PC-9 (cell line): ENCODE measurements around the gene G0S2.

ENCODE experiments used
- CTCF ChIP-seq: fragments of 200-600 bp; sonication (generic); conservative IDR thresholded peaks from 2 replicates; pipeline ENCODE4 v1.6.1; 2017; ENCODE audit warnings: mixed run types, antibody characterized with exemption, mild to moderate bottlenecking, moderate library complexity
- EZH2 ChIP-seq: fragments of 200-600 bp; sonication (generic); IDR thresholded peaks from 2 replicates; pipeline ENCODE4 v1.8.0; 2017; ENCODE audit warnings: antibody characterized with exemption, low read depth

DNA sequence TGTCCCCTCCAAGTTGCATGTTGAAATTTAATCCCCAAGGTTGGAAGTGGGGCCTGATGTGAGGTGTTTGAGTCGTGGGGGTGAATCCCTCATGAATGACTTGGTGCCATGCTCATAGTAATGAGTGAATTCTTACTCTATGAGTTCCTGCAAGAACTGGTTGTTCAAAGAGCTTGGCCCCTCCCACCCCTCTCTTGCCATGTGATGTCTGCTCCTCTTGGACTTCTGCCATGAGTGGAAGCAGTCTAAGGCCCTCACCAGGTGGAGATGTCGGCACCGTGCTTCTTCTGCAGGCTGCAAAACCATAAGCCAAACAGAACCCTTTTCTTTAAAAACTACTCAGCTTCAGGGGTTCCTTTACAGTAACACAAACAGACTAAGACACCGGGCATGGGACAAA, 14.3 kb downstream of the G0S2 start:
- TF ChIP-seq CTCF (no peak), EZH2 (no peak)
